Right cardiac atrium (tissue), 5 donors: Measurements from ENCODE around the gene TIMMDC1. TPM values are rescaled to one million over a fixed set of nuclear protein-coding genes. Genes with fewer than 3 reads are reported as not detected.

Experiments used
- ATAC-seq, 2 donors: fragments of 200-7000 bp; cut with Tn5 transposase; one replicate each; pipeline versions ENCODE4 v1.8.0 to v1.9.1; 2020; ENCODE audit warnings: moderate library complexity in 2 of 2, mild to moderate bottlenecking in 1 of 2
- DNase-seq, 3 donors: peaks; one replicate each; pipeline ENCODE4 v3.0.0-alpha.2; 2020
- H3K27ac ChIP-seq: one replicate; pipeline ENCODE4 v1.5.1; 2013; ENCODE audit warnings: mild to moderate bottlenecking, low read length, control low read depth, moderate library complexity
- H3K27me3 ChIP-seq: one replicate; pipeline ENCODE4 v1.6.1; 2013; ENCODE audit not compliant: control insufficient read depth, insufficient read depth
- H3K4me1 ChIP-seq: one replicate; pipeline ENCODE4 v1.6.1; 2013; ENCODE audit warnings: low read length; ENCODE audit not compliant: control insufficient read depth, insufficient read depth
- H3K4me3 ChIP-seq: one replicate; pipeline ENCODE4 v1.5.1; 2013; ENCODE audit warnings: low read length, control low read depth
- H3K9me3 ChIP-seq: one replicate; pipeline ENCODE4 v1.6.1; 2013; ENCODE audit warnings: low read length; ENCODE audit not compliant: control insufficient read depth
- WGBS: extraction: QIAGEN DNeasy Blood & Tissue Kit; methylation state at CpG from one replicate; pipeline ENCODE4 v1.1.7; 2013; 5-methylcytosine and 5-hydroxymethylcytosine counted together
- intact Hi-C, 4 donors: fragments of 100-400 bp; cut with DNase I; formaldehyde crosslinking; loops; one replicate each; pipeline versions ENCODE4 v1.11.0 to v1.14.0; 2022 to 2023
- polyA plus RNA-seq: library from polyadenylated mRNA; stranded (reverse); fragments of 200-250 nt; gene quantifications from one replicate; pipeline ENCODE4 v1.2.3, GENCODE V29; 2013
- total RNA-seq, 4 donors: library from RNA; stranded (reverse); fragmentation: NEBNext Ultra II Directional; extraction: Animal tissue kit (Norgen Biotek cat#: 25700); gene quantifications; one replicate each; pipeline ENCODE4 v1.2.1, GENCODE V29; 2021
- donor health status: healthy with polysubstance abuse.
- donor health status: DM: no; HTN: yes; CAD: no.
- donor health status: DM: no; HTN: no; CAD: no.
- donor health status: DM: no; HTN: yes; CAD: no; lungs with severe emphysema.
- donor health status: DM: yes; HTN: yes; CAD: no.

Gene TIMMDC1
- total and polyA plus RNA-seq, 5 donors: 146 to 254 (median 231) TPM

- Histone ChIP-seq H3K27me3 (no peaks in the 10 kb centered on the region), H3K4me1 (peaks cover 2% of the 10 kb centered on the region), H3K9me3 (no peaks in the 10 kb centered on the region), H3K27ac (peak overlapping the region; percentile 55), H3K4me3 (no peak overlapping the region)
- DNase-seq: no peak
- intact Hi-C loops: no loop called here
- ATAC-seq: peak; percentile 54 to 83
- 54% methylated on average over 5 of the region's 5 CpGs for WGBS
These were observed 73.3 kb downstream of the TIMMDC1 start for GRCh38 chr3:119571688-119572087.

Other genes with a start within 250 kb of the TIMMDC1 start
- gene ARHGAP31, start 204.2 kb upstream of the TIMMDC1 start, total RNA-seq: 10 to 100 TPM; 41.3 to 52.3 (median 48.5) TPM
- gene ARHGAP31, start 204.2 kb upstream of the TIMMDC1 start, polyA plus RNA-seq: 14.6 TPM
- gene TMEM39A, start 34.9 kb upstream of the TIMMDC1 start, total RNA-seq: 10 to 100 TPM; 18.4 to 36.0 (median 24.3) TPM
- gene TMEM39A, start 34.9 kb upstream of the TIMMDC1 start, polyA plus RNA-seq: 6.7 TPM
- 10 to 100 TPM in 1 of 4 donors, 1 to 10 TPM in 3; 5.9 to 14.1 (median 7.6) TPM for gene POGLUT1, start 29.6 kb upstream of the TIMMDC1 start, total RNA-seq
- gene POGLUT1, start 29.6 kb upstream of the TIMMDC1 start, polyA plus RNA-seq: 4.5 TPM
- gene CD80, start 61.1 kb downstream of the TIMMDC1 start, total RNA-seq: under 1 TPM in 3 of 4 donors, not detected in 1; 0.17 to 0.54 (median 0.26) TPM
- 0.14 TPM for gene CD80, start 61.1 kb downstream of the TIMMDC1 start, polyA plus RNA-seq
- 10 to 100 TPM in 3 of 4 donors, 1 to 10 TPM in 1; 9.5 to 11.9 (median 10.3) TPM for gene ADPRH, start 80.9 kb downstream of the TIMMDC1 start, total RNA-seq
- 6.5 TPM for gene ADPRH, start 80.9 kb downstream of the TIMMDC1 start, polyA plus RNA-seq
- 1 to 10 TPM; 4.3 to 7.5 (median 5.5) TPM for gene PLA1A, start 99.3 kb downstream of the TIMMDC1 start, total RNA-seq
- 4.4 TPM for gene PLA1A, start 99.3 kb downstream of the TIMMDC1 start, polyA plus RNA-seq
- 100 to 1,000 TPM; 348 to 827 (median 453) TPM for gene POPDC2, start 162.0 kb downstream of the TIMMDC1 start, total RNA-seq
- gene POPDC2, start 162.0 kb downstream of the TIMMDC1 start, polyA plus RNA-seq: 504 TPM
- 100 to 1,000 TPM; 108 to 138 (median 132) TPM for gene COX17, start 178.9 kb downstream of the TIMMDC1 start, total RNA-seq
- 622 TPM for gene COX17, start 178.9 kb downstream of the TIMMDC1 start, polyA plus RNA-seq
- 1 to 10 TPM in 3 of 4 donors, under 1 TPM in 1; 0.80 to 1.7 (median 1.3) TPM for gene CFAP91, start 204.5 kb downstream of the TIMMDC1 start, total RNA-seq
- gene CFAP91, start 204.5 kb downstream of the TIMMDC1 start, polyA plus RNA-seq: 0.50 TPM